Keratinocyte (primary cell): ENCODE results near the gene C1orf56.

Source experiments
- EZH2 ChIP-seq: IDR thresholded peaks from one replicate; pipeline ENCODE4 v1.6.1; 2012; ENCODE audit warnings: inconsistent platforms, mild to moderate bottlenecking, low read length, moderate library complexity
- TF ChIP-seq, protein P1 (sequence below), 3 experiments: IDR thresholded peaks in 1 of 3; conservative IDR thresholded peaks in 1 of 3; optimal IDR thresholded peaks in 1 of 3; 2 replicates in 2 of 3; 3 replicates in 1 of 3; pipeline versions ENCODE3 to v1.5.1; 2011; ENCODE audit warnings: low read length in 3 of 3, mild to moderate bottlenecking in 3 of 3, moderate library complexity in 2 of 3, control low read depth in 1 of 3, inconsistent platforms in 1 of 3; ENCODE audit not compliant: insufficient read depth in 2 of 3; ENCODE audit errors: extremely low read depth in 1 of 3

DNA sequence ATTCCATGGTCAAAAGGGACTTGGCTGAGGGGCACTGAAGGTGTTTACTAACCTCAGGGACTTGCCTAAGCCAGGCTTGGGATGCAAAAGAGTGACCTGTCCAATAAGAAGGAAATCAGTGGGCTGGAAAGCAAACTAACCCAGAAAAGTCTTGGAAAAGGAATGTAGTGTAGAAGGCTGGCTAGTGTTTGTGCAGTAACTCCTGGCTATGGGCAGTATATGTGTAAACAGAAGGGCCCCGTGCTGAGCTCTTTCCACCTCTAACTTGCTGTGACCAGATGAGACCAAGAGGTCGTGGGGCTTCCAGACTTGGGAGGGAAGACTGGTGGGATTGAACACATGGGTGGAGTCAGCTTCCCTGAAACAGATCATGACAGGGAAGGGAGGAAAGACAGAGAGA is 44.9 kb upstream of the C1orf56 start:
- TF ChIP-seq, protein P1, sequence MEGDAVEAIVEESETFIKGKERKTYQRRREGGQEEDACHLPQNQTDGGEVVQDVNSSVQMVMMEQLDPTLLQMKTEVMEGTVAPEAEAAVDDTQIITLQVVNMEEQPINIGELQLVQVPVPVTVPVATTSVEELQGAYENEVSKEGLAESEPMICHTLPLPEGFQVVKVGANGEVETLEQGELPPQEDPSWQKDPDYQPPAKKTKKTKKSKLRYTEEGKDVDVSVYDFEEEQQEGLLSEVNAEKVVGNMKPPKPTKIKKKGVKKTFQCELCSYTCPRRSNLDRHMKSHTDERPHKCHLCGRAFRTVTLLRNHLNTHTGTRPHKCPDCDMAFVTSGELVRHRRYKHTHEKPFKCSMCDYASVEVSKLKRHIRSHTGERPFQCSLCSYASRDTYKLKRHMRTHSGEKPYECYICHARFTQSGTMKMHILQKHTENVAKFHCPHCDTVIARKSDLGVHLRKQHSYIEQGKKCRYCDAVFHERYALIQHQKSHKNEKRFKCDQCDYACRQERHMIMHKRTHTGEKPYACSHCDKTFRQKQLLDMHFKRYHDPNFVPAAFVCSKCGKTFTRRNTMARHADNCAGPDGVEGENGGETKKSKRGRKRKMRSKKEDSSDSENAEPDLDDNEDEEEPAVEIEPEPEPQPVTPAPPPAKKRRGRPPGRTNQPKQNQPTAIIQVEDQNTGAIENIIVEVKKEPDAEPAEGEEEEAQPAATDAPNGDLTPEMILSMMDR (optimal IDR thresholded peaks at IDR 0.05 in 1 of 3, IDR thresholded peaks at IDR 0.05 in 1 of 3, conservative IDR thresholded peaks at IDR 0.05 in 1 of 3; ENCODE audit: extremely low read depth in 1 of 3, insufficient read depth in 2 of 3, low read length in 3 of 3): no peak
- TF ChIP-seq EZH2: no peak
